Measurements from ENCODE around the gene QSOX2.

QSOX2 gene

GRCh38 chr9:136169495-136169894 lies 76.1 kb downstream of the QSOX2 start:
- no peak for DNase-seq

- DNase-seq, result no peak
These were observed 82.3 kb downstream of the QSOX2 start for GRCh38 chr9:136163248-136163850.

GRCh38 chr9:136160995-136161610 lies 84.5 kb downstream of the QSOX2 start:
- DNase-seq, result no peak

GRCh38 chr9:136160381-136160841 lies 85.2 kb downstream of the QSOX2 start:
- no peak for DNase-seq

- DNase-seq, result no peak
These were observed 85.8 kb downstream of the QSOX2 start for GRCh38 chr9:136159851-136160250.

- DNase-seq, result no peak
These were observed 87.9 kb downstream of the QSOX2 start for GRCh38 chr9:136157477-136158265.

All from GF-D8 (cell line).